ENCODE results near the gene PRKAR2B.

The PRKAR2B gene

DNA sequence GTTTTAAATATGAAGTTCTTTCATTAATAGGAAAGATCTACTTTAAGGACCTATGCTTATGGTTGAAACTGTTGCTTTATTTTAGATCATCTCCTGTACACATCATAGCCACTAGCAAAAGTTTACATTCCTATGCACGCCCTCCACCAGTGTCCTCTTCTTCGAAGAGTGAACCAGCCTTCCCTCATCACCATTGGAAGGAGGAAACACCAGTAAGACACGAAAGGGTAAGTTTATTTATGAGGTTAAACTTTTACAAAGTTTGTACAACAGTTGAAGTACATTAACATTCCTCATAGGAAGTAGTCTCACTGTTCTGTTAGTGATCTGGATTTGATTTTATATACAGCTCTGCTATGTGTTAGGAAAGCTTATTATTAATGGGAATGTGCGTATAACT lies 141.2 kb downstream of the PRKAR2B start:
- no peak for DNase-seq (ENCODE audit: low read depth in 2 of 2)

DNA sequence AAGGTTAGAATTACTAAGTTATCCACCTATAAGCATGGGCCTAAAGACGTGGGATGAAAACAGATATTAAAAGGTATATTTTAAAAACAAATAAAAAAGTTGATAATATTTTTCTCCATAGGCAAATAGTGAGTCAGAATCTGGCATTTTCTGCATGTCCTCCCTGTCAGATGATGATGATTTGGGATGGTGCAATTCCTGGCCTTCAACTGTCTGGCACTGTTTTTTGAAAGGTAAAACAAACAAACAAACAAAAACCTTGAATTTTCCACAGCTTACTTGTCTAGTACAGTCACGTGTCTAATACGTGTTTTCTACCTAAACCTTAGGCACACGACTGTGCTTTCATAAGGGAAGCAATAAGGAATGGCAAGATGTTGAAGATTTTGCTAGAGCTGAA lies 141.7 kb downstream of the PRKAR2B start:
- no peak for DNase-seq (ENCODE audit: low read depth in 2 of 2)

DNA sequence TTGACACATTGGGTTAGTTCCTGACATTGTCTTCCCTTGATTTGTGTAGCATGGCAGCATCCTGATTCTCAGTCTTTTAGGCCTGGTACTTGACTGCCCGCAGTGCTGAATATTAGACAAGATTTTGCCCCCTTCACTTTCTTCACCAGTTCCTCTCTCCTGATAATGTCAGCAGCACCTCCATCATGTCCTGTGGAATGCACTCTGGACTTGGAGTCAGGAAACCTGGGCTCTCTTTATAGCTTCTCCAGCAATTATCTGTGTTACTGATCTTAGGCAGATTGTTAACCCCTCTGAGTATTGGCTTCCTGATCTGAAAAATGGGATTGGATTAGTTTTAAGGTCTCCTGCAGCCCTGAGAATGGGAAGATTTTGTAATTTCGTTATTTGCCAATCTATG lies 143.3 kb downstream of the PRKAR2B start:
- no peak for DNase-seq (ENCODE audit: low read depth in 2 of 2)

DNA sequence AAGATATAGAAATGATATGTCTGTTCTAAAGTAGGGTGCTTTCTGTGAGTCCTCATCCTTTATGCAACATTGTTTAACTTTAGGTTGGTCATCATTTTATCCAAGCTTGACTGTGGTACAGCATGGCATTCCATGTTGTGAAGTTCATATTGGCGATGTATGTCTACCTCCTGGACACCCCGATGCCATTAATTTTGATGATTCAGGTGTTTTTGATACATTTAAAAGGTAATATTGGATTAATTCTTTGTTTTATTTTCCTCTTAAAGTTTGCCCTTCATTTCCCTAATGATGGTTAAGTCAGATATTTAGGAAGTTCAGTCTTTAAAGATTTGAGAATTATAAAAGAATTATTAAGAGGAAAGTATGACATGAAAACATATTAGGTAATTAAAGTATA lies 145.6 kb downstream of the PRKAR2B start:
- DNase-seq (ENCODE audit: low read depth in 2 of 2) = no peak

DNA sequence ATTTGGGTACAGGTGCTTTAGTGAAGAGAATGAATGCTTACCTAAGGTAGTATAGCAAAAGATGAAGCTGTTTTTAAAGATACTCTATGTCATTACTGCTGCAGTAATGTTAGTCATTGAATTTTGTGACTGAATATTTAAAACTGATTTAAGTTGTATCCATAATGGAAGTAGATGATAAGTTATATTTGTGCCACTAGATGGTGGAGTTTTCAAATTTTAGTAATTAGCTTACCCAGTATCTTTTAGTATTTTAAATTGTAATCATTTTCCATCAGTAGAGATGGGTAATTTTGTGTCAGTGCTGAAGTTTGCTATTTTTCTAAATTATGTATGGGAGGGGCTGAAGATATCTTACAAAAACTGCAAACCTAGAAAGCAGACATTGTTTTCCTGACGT lies 149.5 kb downstream of the PRKAR2B start:
- DNase-seq (ENCODE audit: low read depth in 2 of 2) = no peak

DNA sequence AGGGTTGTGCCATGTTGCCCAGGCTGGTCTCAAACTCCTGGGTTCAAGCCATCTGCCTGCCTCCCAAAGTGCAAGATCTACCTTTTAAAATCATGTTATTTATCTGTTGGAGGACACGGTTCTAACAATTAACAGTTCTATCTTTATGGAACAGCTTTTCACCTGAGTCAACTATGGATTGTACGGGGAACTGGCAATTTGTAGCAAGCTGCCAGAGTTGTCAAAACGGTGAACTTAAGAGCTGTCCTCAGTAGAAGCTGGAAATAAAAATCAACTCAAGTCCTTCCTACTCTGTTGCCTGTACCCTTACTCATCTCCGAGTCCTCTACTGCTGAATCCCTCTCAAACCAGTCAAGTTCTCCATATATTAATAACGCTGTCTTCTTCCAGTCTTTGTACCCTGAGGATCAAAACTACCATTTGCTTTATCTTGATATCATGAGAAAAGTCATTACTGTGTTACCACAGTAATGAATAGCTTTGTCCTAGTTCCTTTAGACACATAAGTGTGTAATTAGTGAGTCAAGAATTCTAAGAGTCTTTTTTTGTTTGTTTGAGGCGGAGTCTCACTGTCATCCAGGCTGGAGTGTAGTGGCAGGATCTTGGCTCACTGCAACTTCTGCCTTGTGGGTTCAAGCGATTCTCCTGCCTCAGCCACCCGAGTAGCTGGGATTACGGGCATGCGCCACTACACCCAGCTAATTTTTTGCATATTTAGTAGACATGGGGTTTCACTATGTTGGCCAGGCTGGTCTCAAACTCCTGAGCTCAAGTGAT lies 152.5 kb downstream of the PRKAR2B start:
- DNase-seq (ENCODE audit: low read depth in 2 of 2) = no peak

DNA sequence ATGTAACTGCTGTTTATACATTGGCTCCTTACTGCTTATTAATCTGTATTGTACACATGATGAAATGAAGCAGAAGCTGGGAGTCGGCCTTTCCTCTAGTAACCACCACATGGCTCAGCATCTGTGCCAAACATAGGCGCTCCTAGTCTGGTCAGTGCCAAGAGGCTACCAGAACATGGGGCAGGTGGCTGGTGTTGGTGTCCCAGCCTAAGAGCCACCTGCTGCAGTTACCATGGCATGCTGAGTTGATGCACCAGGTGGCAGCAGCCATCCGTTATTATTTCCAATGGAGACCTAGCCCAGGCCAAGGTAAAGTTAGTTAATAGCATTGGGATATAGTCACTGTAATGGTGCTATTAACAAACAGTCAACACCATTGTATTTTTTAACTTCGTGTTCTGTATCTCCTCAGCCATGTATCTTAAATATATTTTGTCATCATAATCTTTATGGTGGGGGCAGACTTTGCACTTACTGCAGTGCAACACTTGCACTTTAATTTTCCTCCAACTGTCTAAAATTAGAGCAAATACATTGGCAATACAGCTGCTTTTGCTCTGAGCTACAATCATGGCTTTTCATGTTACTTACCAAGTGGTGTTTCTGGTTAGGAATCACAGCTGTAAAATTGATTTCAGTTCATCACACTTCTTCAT lies 157.4 kb downstream of the PRKAR2B start:
- DNase-seq (ENCODE audit: low read depth in 2 of 2) = no peak

DNA sequence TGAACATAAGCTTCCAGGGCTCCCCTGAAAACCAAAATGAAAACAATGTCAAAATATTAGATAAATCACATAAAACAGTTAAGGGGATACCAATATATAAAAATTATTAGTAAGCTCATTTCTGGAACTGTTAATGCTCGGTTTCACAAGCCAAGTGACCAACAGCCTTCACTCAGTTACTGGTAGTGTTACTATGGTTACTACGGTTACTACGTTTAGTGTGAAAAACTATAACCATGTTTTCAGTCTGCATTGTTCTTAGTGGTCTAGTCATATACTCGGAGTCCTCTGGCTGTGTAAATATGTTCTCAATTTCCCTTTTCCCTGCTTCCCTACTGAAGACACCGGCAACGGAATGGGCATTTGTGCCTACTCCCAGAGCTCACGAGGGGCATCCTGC lies 159.1 kb downstream of the PRKAR2B start:
- no peak for DNase-seq (ENCODE audit: low read depth in 2 of 2)

DNA sequence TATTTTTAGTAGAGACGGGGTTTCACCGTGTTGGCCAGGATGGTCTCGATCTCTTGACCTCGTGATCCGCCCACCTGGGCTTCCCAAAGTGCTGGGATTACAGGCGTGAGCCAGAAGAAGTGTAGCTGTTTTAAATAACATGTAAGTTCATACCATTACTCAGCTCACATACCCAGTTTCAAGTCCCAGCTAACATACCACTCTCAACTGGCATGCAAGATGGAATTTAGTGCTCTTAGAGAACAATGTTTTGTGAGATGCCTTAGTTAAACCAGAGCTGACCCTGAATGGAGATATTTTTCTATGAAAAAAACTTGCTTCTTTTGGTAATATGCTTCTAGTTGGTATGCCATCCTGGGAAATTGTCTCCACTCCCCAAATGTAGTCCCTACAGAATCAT lies 161.6 kb downstream of the PRKAR2B start:
- DNase-seq (ENCODE audit: low read depth in 2 of 2) = no peak

DNA sequence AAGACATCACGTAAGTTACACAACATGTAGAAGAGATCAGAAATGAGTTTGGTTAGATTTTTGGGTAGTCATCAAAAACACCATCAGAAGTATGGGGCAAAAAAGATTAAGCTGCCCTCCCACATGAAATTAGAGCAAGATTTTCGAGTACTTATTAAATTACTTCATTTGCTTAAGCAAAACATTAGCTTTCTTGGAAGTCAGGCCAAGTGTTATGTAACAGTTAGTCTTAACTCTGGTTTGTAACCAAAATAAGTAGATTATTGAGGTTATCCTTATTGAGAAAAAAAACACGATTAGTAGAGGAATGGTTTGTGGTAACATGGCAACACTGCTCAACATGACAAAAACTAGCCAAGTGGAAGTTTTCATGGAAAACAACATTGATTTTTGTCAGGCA lies 162.2 kb downstream of the PRKAR2B start:
- no peak for DNase-seq (ENCODE audit: low read depth in 2 of 2)

DNA sequence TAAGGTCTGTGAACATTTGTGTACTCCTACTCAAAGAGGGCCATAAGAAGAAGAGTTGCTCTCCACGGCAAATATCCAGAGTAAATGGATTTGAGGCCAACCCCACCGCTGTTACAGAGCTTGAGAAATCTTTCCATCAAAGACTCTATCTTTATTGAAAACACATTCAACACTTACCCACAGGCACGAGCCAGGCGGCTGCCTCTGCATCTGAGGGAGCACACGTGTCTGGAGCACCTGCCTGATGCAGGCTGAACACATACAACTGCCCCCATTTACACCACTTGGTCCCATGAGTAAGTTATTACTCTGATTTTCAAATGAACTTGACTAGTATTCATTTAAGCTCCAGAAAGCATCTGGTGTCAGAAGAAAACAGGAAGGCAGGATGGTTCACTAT lies 163.0 kb downstream of the PRKAR2B start:
- no peak for DNase-seq (ENCODE audit: low read depth in 2 of 2)

DNA sequence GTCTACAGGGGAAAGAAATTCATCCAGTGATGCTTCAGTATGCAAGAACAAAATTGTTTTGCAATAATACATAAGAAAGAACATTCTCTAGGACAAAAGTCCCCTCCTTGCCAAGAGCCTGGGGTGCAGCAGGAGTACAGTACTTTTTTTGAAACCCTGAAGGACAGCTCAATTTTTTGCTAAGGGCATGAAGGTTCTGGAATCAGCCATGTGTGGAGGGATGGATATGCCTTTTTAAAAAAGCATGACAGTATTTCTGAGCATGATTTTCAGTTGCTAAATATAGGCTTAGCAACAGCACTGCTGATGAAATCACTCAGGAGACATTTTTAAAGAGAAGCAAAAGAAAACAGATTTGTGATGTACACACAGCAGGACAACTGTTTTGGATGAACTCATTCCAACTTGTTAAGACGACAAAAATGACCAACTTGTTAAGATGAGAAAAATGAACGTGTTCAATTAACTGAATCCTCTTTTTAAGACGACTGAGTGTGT lies 163.6 kb downstream of the PRKAR2B start:
- no peak for DNase-seq (ENCODE audit: low read depth in 2 of 2)

DNA sequence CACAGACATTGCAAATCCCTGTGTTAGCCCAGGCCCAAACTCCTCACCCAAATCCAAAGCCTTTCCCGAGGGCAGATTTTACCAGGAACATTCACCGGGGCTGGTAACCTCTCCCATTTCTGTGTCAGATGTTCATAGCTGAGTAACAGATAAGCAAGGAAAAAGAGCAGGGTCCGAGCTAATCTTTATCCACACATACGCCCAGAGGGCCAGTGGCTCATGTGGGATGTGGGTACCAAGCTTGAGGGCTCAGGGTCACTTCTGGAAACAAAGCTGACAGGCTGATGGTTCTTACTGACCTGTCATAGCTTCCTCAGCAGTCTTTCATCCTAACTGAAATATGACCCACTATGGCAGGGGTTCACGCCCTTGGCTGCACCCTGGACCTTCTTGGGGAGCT lies 164.1 kb downstream of the PRKAR2B start:
- DNase-seq (ENCODE audit: low read depth in 2 of 2) = no peak

DNA sequence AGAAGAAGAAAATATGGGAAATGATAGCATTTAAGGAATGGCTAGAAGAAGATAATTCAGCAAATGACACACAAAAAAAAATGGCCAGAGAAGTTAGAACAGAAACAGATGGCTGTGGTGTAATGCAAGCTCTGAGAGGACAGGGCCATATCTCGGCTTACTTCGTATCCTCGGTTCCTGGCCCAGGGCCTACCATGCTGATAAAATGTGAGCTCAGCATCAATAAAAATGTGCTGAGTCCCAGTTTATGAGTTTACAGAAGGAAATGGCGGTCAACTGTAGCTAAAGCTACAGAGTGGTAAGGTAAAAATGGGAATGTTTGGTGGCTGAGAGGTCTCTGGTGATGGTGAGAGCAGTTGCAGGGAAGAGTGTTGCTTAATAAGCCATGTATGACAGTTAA lies 165.1 kb downstream of the PRKAR2B start:
- no peak for DNase-seq (ENCODE audit: low read depth in 2 of 2)

DNA sequence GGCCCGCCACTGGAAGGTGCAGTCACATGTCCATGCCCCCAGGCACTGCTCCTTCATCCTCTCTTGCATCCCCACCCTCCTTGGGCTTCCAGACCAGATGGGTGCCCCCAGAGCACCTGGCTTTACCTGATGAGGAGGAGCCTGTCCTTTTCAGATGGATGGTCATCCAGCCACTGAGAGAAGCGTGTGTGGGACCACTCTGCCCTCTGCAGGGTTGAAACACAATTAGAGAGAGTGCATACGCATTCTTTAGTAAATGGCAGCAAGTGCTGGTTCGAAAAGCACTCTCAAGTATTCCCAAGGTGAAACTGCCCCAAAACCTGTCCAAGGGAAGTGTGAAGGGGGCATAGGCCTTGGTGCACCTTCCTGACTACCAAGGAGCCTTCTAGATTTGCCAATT lies 165.9 kb downstream of the PRKAR2B start:
- no peak for DNase-seq (ENCODE audit: low read depth in 2 of 2)
